Nephron (organoid): Measurements from ENCODE around the gene FER1L5.
A peak's percentile ranks its signal among the peaks of the same experiment; 100 is the strongest.

ENCODE experiments used
- H3K27ac Mint-ChIP-seq, 3 experiments: 2 replicates each; pipeline ENCODE4 v1.8.0; 2020; ENCODE audit warnings: mixed read lengths in 3 of 3, mild to moderate bottlenecking in 2 of 3, moderate library complexity in 1 of 3
- H3K27me3 Mint-ChIP-seq: 2 replicates; pipeline ENCODE4 v1.8.0; 2021; ENCODE audit warnings: low read depth, mild to moderate bottlenecking, moderate library complexity, mixed read lengths
- H3K36me3 Mint-ChIP-seq: 2 replicates; pipeline ENCODE4 v1.8.0; 2020; ENCODE audit warnings: low read depth, mixed read lengths
- H3K4me1 Mint-ChIP-seq: 2 replicates; pipeline ENCODE4 v1.8.0; 2020; ENCODE audit warnings: mixed read lengths
- H3K4me3 Mint-ChIP-seq, 3 experiments: 2 replicates each; pipeline ENCODE4 v1.8.0; 2020; ENCODE audit warnings: mild to moderate bottlenecking in 3 of 3, mixed read lengths in 3 of 3, moderate library complexity in 2 of 3
- H3K9me3 Mint-ChIP-seq: 2 replicates; pipeline ENCODE4 v1.8.0; 2020; ENCODE audit warnings: mixed read lengths
- TF ChIP-seq, protein P1 (sequence below), 3 experiments: fragments of 200-600 bp; sonication (generic); IDR thresholded peaks; one replicate each; pipeline ENCODE4 v1.5.0; 2021; ENCODE audit warnings: antibody characterized with exemption in 3 of 3; ENCODE audit not compliant: unreplicated experiment in 3 of 3

FER1L5 gene

DNA sequence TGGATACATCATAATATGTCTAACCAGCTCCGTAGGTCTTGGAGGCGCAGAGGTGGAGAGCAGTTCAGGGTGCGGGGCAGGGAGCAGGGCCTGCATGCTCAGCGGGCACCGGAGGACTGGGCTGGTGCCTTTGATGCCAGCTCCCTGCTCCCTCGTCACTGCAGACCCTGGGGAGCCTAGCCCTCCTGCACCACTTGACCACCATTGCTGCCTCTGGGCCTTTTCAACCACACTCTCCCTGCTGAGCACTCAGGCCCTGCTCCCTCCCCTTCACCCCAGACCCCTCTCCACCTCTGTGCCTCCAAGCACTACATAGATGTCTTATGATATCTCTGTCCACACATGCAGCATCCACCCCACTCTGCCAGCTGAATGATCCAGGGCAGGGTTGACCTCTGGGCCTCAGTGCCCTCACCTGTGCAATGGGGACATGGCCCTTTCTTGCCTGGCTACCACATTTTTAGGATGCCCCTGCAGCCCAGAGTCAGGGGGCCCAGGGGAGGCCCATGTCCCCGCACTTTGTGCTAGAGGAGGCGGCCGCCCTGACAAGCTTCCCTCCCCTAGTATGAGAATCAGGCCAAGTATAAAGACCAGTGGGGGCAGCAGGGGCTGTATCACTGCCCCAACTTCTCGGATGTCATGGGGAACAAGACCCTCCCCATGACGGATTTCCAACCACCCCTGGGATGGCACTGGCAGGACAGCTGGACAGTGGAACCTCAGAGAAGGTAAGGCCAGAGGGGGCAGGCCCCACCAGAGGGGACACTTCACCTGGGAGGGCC lies 46.3 kb downstream of the FER1L5 start:
- Mint-ChIP-seq H3K27me3 (no peaks in the 10 kb centered on the region), H3K36me3 (no peaks in the 10 kb centered on the region), H3K4me1 (peaks cover 16% of the 10 kb centered on the region), H3K27ac (no peak overlapping the region), H3K4me3 (no peak overlapping the region), H3K9me3 (no peaks in the 10 kb centered on the region)
- TF ChIP-seq, protein P1, sequence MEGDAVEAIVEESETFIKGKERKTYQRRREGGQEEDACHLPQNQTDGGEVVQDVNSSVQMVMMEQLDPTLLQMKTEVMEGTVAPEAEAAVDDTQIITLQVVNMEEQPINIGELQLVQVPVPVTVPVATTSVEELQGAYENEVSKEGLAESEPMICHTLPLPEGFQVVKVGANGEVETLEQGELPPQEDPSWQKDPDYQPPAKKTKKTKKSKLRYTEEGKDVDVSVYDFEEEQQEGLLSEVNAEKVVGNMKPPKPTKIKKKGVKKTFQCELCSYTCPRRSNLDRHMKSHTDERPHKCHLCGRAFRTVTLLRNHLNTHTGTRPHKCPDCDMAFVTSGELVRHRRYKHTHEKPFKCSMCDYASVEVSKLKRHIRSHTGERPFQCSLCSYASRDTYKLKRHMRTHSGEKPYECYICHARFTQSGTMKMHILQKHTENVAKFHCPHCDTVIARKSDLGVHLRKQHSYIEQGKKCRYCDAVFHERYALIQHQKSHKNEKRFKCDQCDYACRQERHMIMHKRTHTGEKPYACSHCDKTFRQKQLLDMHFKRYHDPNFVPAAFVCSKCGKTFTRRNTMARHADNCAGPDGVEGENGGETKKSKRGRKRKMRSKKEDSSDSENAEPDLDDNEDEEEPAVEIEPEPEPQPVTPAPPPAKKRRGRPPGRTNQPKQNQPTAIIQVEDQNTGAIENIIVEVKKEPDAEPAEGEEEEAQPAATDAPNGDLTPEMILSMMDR (IDR thresholded peaks at IDR 0.05; ENCODE audit: unreplicated experiment in 3 of 3), result no peak

DNA sequence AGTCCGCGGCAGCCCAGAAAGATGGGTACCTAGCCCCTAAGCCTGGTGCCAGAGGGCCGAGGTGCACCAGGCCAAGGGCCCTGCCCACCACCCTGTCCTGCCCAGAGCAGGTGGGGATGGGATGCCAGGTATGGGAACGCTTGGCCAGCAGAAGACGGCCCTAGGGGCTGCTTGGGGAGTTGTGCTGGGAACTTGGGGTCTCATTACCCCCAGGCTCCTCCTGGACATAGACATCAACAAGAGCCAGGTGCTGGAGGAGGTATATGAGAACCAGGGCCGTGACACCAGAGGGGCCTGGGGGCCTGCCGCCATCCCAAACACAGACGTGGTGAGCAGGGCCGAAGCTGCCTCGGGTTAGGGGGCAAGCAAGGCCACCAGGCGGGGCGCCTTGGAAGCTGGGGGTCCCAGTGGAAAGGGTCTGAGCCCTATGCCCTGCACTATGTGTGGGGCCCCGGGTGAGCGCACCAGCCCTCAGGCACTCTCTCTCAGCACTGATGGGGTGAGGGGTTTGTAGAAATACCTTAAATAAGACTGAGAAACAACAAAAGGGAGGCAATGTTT lies 46.9 kb downstream of the FER1L5 start:
- H3K9me3 Mint-ChIP-seq, result no peaks in the 10 kb centered on the region
- H3K36me3 Mint-ChIP-seq, result no peaks in the 10 kb centered on the region
- H3K27ac Mint-ChIP-seq, result no peak overlapping the region
- H3K4me3 Mint-ChIP-seq, result no peak overlapping the region
- peaks cover 13% of the 10 kb centered on the region for H3K4me1 Mint-ChIP-seq
- TF ChIP-seq, protein P1 (IDR thresholded peaks at IDR 0.05; ENCODE audit: unreplicated experiment in 3 of 3), result no peak
- H3K27me3 Mint-ChIP-seq, result no peaks in the 10 kb centered on the region

DNA sequence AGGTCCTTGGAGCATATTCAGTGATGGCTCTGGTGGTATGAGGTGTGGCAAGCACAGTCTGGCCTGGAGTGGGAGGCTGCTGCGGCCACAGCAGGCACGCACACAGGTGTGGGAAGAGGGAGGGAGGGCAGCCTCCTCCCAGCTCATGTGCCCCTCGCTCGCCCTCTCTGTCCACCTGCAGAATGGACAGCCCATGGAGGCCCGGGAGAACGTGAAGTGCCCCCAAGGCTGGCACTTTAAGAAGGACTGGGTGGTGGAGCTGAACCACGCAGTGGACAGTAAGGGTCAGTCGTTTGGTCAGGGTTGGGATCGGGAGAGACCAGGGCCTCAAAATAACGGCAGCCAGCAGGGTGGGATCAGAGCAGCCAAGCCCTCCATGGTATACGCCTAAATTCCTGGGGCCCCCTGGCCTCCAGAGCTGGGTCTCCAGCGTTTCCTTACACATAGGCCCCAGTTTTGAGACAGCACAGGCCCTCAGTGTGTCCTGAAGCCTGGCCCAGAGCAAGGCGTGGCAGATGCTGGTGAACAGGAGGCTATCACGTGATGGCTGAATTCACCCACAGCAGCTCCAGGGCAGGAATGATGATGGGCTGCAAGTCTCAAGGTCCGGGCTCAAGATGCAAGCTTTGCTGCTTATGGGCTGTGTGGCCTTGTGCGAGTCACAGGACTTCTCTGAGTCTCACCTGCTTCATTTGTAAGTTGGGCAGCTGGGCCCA lies 47.9 kb downstream of the FER1L5 start:
- Mint-ChIP-seq H3K27ac (no peak overlapping the region), H3K27me3 (no peaks in the 10 kb centered on the region), H3K4me3 (no peak overlapping the region), H3K9me3 (no peaks in the 10 kb centered on the region), H3K36me3 (no peaks in the 10 kb centered on the region), H3K4me1 (peaks cover 4% of the 10 kb centered on the region)
- TF ChIP-seq, protein P1 (IDR thresholded peaks at IDR 0.05; ENCODE audit: unreplicated experiment in 3 of 3), result no peak

DNA sequence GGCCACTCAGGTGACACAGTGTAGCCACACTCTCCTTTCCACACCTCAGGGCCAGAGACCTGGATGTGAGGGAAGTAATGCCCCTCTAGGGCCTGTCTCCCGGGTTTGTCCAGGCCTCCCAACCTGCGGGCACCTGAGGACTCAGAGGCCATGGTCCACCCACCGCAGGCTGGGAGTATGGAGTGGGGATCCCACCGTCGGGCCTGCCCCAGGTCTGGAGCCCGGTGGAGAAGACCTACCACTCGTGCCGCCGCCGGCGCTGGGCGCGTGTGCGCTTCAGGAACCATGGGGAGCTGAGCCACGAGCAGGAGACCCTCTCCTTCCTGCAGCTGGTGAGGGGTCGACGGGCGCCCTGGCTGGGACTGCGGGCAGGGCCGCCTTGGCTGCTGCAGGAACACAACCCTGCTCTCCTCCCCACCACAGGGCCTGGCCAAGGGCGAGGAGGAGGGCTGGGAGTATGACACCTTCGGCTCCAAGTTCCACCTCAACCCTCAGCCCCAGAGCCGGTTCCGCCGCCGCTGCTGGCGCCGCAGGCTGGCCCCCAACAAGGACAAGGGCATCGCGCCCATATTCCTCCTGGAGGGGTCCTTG lies 48.6 kb downstream of the FER1L5 start:
- H3K4me1 Mint-ChIP-seq, result no peaks in the 10 kb centered on the region
- no peak overlapping the region for H3K4me3 Mint-ChIP-seq
- no peak overlapping the region for H3K27ac Mint-ChIP-seq
- H3K9me3 Mint-ChIP-seq, result no peaks in the 10 kb centered on the region
- no peaks in the 10 kb centered on the region for H3K36me3 Mint-ChIP-seq
- TF ChIP-seq, protein P1 (IDR thresholded peaks at IDR 0.05; ENCODE audit: unreplicated experiment in 3 of 3), result no peak
- no peaks in the 10 kb centered on the region for H3K27me3 Mint-ChIP-seq

DNA sequence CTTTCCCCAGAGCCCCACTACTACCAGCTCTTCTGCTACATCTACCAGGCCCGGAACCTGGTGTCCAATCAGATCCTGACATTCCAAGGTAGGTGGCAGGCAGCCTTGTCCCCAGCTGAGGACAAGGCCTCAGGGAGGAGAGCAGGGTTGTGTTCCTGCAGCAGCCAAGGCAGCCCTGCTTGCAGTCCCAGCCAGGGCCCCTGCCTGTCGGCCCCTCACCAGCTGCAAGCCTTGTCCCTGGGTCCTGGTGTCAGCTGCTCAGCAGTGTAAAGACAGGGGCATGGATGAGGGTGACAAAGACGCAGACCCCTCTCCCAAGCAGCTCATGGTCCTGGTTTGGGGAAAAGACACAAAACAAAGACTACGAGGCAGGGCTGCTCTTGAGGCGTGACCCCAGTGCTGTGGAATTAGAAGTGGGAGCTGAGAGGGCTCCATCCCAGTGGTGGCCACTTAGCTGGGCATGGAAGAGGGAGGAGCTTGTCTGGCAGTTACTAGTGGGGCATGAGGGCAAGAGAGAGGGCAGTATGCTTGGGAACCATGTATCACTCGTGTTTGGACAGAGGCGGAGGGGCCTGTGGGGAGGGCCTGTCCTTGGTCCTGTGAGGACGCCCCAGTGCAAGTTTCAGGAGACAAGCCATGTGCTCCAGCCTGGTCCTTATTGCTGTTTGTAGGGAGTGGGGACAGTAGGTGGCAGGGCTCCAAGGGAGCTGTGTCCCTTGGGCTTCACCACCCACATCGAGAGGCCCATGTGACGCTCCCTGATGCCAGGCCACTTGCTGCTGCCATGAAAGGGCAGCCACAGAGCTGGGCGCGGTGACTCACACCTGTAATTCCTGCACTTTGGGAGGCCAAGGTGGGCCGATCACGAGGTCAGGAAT lies 49.8 kb downstream of the FER1L5 start:
- Mint-ChIP-seq H3K4me1 (no peaks in the 10 kb centered on the region), H3K4me3 (no peak overlapping the region), H3K27me3 (no peaks in the 10 kb centered on the region), H3K36me3 (no peaks in the 10 kb centered on the region), H3K9me3 (no peaks in the 10 kb centered on the region), H3K27ac (peak overlapping the region in 1 of 3 experiments; percentile 11)
- TF ChIP-seq, protein P1 (IDR thresholded peaks at IDR 0.05; ENCODE audit: unreplicated experiment in 3 of 3), result no peak
